GM18520 (cell line): ENCODE results near the gene ETV7.
A peak's percentile ranks its signal among the peaks of the same experiment; 100 is the strongest.
"Not testable (repeated sequence)": the region's sequence is repeated elsewhere in the genome, so short reads cannot be mapped to it uniquely, and the experiment has no call there.

ENCODE experiments used
- ATAC-seq: cut with Tn5 transposase; IDR thresholded peaks from one replicate; pipeline ENCODE4 v1.9.1; 2021; ENCODE audit not compliant: unreplicated experiment

The ETV7 gene

DNA sequence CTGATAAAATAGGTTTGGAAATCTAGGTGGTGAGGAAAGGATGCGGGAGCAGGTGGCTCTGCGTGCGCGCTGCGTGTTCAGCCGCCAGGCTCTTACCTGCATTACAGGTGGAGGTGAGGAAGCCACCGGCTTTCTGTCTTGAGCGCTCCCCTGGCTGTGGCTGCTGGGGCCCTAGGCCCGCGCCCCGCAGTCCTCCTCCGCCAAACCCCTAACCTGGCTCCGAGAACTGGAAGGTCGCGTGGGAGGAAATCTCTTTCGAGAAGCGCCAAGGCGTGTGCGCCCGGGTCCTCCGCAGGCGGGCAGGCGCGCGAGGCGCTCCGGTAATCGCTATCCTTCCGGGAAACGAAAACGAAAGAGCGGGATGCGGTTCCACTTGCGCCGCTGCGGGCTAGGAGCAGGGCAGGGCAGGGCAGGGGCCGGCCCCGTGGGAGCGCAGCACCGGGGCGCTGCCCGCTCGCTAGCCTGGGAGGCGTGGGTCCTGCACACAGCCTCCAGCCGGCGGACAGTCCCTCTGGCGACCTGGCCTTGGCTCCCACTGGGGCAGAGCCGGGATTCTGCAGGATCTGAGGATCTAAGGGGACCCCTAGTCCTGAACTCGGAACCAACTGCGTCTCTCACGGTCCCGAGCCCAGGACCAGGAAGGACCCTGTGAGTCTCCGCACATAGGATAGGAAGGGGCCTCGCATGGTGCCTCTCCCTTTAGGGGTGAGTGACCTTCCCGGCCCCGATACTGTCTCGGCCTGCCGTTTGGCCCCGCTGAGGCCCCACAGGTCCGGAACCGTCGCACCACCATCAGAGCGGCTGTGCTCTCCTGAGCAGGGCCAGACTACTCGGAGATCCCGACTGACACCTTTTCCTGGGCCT lies at the start of gene ETV7:
Gene ETV7, minus strand, starts transcription at position 230 of the 864 bp plus-strand sequence. Its CDS starts 128 bp downstream, at position 102.
- no peak for ATAC-seq

- ATAC-seq: no peak
Observed at GRCh38 chr6:36436466-36436865, 49.0 kb upstream of the ETV7 start.

DNA sequence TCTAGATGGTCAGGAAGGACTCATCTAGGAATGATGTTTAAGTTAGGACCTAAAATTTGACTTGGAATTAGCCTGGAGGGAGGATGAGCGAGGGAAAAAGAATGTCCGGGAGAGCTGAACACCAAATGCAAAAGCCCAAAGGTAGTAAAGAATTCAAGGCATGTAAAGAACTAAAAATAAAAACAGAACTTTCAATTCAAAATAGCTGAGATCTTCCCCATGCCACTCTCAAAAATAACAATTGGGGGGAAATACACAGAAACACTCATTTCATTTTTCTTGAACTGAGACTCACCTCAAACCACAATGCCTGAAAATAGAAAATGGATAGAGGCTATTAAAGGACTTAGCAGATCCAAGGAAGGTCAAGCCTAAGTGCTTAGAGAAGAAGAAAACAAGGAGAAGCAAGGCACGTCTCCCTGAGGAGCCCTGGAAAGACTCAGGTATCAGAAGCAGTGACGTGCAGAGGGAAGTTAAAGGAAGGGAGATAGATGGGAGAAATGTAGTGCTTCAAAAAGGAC lies 44.7 kb upstream of the ETV7 start:
- ATAC-seq: no peak

DNA sequence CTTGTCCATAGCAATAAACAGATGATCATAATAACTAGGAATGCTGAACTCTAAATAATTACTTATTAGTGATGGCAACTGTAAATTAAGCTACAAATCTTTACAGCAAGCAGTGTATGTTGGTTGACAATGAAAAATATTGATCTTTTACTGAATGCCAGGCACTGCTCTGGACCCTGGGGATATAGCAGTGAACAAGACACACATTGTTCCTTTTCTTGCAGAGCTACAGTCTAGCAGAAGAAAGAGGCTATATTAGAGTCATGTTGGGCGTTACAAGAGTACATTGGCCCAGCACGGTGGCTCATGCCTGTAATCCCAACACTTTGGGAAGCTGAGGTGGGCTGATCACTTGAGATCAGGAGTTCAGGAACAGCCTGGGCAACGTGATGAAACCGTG lies 43.7 kb upstream of the ETV7 start:
- ATAC-seq: no peak

DNA sequence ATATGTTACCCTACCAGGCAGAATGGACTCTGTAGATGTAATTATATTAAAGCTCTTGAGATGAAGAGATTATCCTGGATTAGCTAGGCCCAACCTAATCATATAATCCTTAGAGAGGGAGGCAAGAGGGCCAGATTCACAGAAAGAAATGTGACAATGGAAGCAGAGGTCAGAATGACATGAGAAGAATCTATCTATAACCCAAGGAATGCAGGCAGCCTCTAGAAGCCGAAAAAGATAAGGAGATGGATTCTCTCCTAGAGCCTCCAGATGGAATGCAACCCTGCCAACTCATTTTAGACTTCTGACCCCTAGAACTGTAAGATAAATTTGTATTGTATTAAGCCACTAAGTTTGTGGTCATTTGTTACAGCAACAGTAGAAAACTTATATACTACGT lies 42.9 kb upstream of the ETV7 start:
- no peak for ATAC-seq

- no peak for ATAC-seq
Observed at GRCh38 chr6:36428911-36429310, 41.4 kb upstream of the ETV7 start.

DNA sequence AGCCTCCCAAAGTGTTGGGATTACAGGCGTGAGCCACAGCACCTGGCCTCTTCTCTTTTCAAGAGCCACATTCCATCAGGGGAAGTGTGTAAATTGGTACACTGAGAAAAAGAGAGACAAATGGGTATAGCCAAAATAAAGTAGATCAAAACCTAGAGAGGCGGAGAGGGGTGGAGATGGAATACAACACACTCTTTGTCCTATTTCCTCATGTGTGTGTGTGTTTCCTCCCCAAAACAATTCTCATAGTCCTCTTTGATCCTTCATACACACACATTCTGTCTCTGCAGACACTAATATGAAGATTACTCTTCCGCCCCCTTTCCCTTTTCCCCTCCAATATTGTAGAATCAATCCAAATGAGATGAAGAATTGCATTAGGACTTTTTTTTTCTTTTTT lies 39.2 kb upstream of the ETV7 start:
- ATAC-seq: no peak

GRCh38 chr6:36423101-36423824 lies 35.8 kb upstream of the ETV7 start:
- peak; percentile 96 for ATAC-seq

GRCh38 chr6:36422714-36423100 lies 35.2 kb upstream of the ETV7 start:
- ATAC-seq: no peak

- no peak for ATAC-seq
Observed at GRCh38 chr6:36419310-36419709, 31.8 kb upstream of the ETV7 start.

- no peak for ATAC-seq
Observed at GRCh38 chr6:36418558-36418957, 31.1 kb upstream of the ETV7 start.

DNA sequence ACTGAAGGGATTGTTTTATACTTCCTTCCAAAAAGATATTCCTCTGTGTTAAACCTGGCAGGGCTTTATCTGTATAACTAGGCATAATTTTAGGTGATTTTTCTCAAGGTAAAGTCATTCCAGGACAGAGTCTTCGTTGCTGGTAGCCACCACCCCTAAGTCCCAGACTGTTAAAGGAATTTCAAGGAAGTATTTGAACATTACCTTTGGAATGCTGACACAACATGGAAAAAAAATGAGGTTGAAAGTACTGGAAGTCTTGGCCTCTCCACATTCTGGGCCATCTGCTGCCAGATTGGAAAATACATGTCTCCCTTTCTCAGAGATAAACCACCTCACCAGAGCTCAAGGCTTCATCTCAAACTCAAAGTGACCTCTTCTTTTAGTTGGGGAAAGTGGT lies 27.0 kb upstream of the ETV7 start:
- ATAC-seq: no peak

DNA sequence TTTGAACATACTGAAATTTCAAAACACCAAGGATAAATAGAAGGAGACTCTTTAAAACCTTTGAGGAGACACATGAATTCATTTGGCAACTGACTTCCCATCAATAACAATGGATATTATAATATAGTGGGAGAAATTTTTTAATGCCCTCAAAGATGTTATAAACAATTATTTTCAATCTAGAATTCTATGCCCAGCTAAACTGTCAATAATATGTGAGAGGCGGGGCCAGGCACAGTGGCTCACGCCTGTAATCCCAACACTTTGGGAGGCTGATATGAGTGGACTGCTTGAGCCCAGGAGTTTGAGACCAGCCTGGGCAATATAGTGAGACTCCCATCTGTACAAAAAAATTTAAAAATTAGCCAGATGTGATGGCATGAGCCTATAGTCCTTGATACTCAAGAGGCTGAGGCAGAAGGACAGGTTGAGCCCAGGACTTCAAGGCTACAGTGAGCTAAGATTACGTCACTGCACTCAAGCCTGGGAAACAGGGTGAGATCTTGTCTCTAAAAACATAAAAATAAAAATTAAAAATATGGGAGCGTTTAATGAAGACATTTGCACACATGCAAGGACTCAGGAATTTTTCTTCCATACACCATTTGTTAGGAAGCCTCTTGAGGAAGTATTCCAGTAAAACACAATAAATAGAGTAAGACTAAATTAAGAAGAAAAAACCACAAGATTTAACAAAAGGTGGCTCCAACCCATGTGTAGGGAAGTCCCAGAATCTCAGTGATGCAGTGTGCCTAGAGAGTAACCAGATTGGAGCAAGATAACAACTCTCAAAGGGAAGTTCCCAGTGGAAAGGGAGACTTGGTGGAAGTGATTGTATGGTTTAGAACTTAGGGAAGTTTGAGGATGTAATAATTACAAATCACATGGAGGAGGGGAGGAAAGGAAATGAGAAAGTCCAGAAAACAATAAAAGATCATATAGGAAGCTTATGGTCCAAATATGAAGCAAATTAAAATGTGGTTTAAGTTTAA lies 26.3 kb upstream of the ETV7 start:
- ATAC-seq: no peak

DNA sequence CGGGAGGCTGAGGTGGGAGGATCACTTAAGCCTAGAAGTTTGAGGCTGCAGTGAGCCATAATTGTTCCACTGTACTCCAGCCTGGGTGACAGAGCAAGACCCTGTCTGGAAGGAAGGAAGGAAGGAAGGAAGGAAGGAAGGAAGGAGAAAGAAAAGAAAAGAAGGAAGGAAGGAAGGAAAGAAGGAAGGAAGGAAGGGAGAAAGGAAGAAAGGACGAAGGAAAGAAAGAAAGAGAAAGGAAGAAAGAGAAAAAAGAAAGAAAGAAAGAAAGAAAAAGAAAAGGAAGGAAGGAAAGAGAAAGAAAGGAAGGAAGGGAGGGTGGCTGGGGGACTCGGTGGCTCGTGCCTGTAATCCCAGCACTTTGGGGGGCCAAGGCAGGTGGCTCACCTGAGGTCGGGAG lies 22.2 kb upstream of the ETV7 start:
- not testable (repeated sequence) for ATAC-seq

GRCh38 chr6:36404164-36404563 lies 16.7 kb upstream of the ETV7 start:
- ATAC-seq: no peak

GRCh38 chr6:36402481-36402880 lies 15.0 kb upstream of the ETV7 start:
- ATAC-seq: no peak

GRCh38 chr6:36399970-36400369 lies 12.5 kb upstream of the ETV7 start:
- no peak for ATAC-seq

GRCh38 chr6:36392621-36393020 lies 5.2 kb upstream of the ETV7 start:
- ATAC-seq: no peak

- no peak for ATAC-seq
Observed at GRCh38 chr6:36389353-36389752, 1.9 kb upstream of the ETV7 start.

DNA sequence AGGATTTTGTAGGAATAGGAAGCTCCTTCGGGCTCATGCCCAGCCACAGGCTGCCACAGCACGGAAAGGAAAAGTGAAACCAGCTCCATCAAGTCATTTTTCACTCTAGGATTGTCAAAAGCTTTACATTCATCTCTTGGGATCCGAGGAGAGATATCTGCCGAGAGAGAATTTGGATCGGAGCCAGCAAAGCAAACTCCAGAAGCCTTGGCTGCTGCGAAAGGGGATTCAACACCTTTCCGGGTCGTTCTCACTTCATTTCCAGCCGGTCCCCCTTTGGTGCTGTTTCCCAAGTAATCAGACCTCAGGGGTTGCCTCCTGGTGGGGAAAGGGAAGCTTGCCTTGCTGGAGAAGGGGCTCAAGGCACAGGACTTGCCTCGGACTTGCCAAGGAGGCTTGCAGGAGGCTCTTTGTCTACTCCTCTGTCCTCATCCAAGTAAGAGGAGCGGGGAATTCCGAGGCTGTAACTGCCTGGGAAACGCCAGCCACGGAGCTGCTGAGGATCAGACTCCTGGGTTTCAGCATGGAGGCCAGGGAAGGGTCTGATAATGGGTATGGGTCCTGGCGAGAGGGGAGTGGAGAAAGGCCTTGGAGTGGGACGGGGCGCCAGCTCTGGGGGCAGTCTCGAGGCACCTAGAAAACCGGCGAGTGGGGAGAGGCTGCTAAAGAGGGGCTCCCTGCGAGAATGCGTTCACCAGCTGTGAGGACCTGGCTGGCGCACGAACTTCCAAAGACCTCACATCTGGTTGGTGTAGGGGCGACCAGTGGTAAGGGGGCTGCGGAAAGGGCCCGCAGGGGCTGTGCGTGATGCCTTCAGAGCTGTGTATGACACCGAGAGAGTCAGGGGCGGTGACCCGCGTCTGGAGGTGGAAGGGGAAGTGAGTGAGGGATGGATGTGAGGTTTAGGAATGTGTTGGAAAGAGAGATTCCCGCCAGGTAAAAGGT lies 702 bp downstream of the ETV7 start:
- ATAC-seq: no peak
